IMR-90 (cell line): ENCODE data around the gene LYRM2. TPM values are rescaled to one million over a fixed set of nuclear protein-coding genes. Genes with fewer than 3 reads are reported as not detected.
A peak's percentile ranks its signal among the peaks of the same experiment; 100 is the strongest.

ENCODE experiments used
- ATAC-seq: fragments of 200-7000 bp; cut with Tn5 transposase; 2 replicates; pipeline ENCODE4 v1.9.1; 2020; ENCODE audit warnings: low read depth, mild to moderate bottlenecking, moderate library complexity
- BruUV-seq: library from RNA; stranded (reverse); fragments of 400-500 nt; replicated peaks from 2 replicates; lab custom pipeline; 2021; lab: Mats Ljungman, UMichigan
- CTCF ChIA-PET: fragments of 300-600 bp; formaldehyde crosslinking; extraction: SDS; loops from one replicate; lab custom pipeline; 2021; ENCODE audit warnings: antibody characterized with exemption; lab: Yijun Ruan, JAX
- POLR2A ChIA-PET: fragments of 300-600 bp; sonication (Branson Sonifier 250); formaldehyde crosslinking; loops from one replicate; lab custom pipeline; 2022; ENCODE audit warnings: antibody characterized with exemption; ENCODE audit not compliant: unreplicated experiment; lab: Charles Lee
- DNase-seq: peaks from one replicate; pipeline ENCODE4 v3.0.0; 2013
- H2AFZ ChIP-seq: replicated peaks from 2 replicates; pipeline ENCODE3; 2013; ENCODE audit warnings: low read length, mild to moderate bottlenecking; ENCODE audit not compliant: poor library complexity
- H2AK5ac ChIP-seq: 2 replicates; pipeline ENCODE4 v1.6.1; 2013; ENCODE audit warnings: low read depth, low read length, inconsistent platforms
- H2AK9ac ChIP-seq: replicated peaks from 2 replicates; pipeline ENCODE3; 2013; ENCODE audit warnings: mild to moderate bottlenecking, low read depth, low read length, moderate library complexity; ENCODE audit not compliant: poor library complexity
- H2BK120ac ChIP-seq: 2 replicates; pipeline ENCODE4 v1.6.1; 2013; ENCODE audit warnings: low read depth, low read length, inconsistent platforms
- H2BK15ac ChIP-seq: 3 replicates; pipeline ENCODE4 v1.6.1; 2013; ENCODE audit warnings: low read depth, low read length, inconsistent platforms
- H2BK20ac ChIP-seq: 2 replicates; pipeline ENCODE4 v1.6.1; 2013; ENCODE audit warnings: low read depth, mild to moderate bottlenecking, inconsistent platforms, low read length, moderate library complexity
- H2BK5ac ChIP-seq: 2 replicates; pipeline ENCODE4 v1.6.1; 2013; ENCODE audit warnings: mild to moderate bottlenecking, low read depth, low read length, inconsistent platforms; ENCODE audit not compliant: poor library complexity, severe bottlenecking
- H3K14ac ChIP-seq: replicated peaks from 2 replicates; pipeline ENCODE4 v1.6.1; 2013; ENCODE audit warnings: low read depth, low read length, inconsistent platforms
- H3K18ac ChIP-seq: 2 replicates; pipeline ENCODE4 v1.6.1; 2013; ENCODE audit warnings: low read depth, low read length, control low read depth
- H3K23ac ChIP-seq: 2 replicates; pipeline ENCODE4 v1.6.1; 2013; ENCODE audit warnings: low read depth, low read length, inconsistent platforms
- H3K27ac ChIP-seq: 2 replicates; pipeline ENCODE4 v1.5.1; 2013; ENCODE audit warnings: mild to moderate bottlenecking, control low read depth, low read length; ENCODE audit not compliant: insufficient read depth
- H3K27me3 ChIP-seq: 2 replicates; pipeline ENCODE4 v1.6.1; 2013; ENCODE audit warnings: low read length; ENCODE audit not compliant: control insufficient read depth, insufficient read depth
- H3K36me3 ChIP-seq: 2 replicates; pipeline ENCODE4 v1.6.1; 2013; ENCODE audit warnings: low read length, mixed read lengths; ENCODE audit not compliant: control insufficient read depth, insufficient read depth
- H3K4ac ChIP-seq: 2 replicates; pipeline ENCODE4 v1.6.1; 2013; ENCODE audit warnings: low read depth, low read length, inconsistent platforms
- H3K4me1 ChIP-seq: 2 replicates; pipeline ENCODE4 v1.6.1; 2013; ENCODE audit warnings: low read length, mixed read lengths; ENCODE audit not compliant: control insufficient read depth, insufficient read depth
- H3K4me2 ChIP-seq: 2 replicates; pipeline ENCODE4 v1.6.1; 2013; ENCODE audit warnings: low read depth, mild to moderate bottlenecking, control low read depth, low read length, moderate library complexity
- H3K4me3 ChIP-seq: 2 replicates; pipeline ENCODE4 v1.5.1; 2013; ENCODE audit warnings: low read depth, mild to moderate bottlenecking, control low read depth, low read length, moderate library complexity; ENCODE audit not compliant: insufficient read depth
- H3K56ac ChIP-seq: 2 replicates; pipeline ENCODE4 v1.6.1; 2013; ENCODE audit warnings: low read length, inconsistent platforms; ENCODE audit not compliant: insufficient read depth; ENCODE audit errors: extremely low read depth
- H3K79me1 ChIP-seq, 2 experiments: 2 replicates each; pipeline ENCODE4 v1.6.1; 2013; ENCODE audit warnings: low read length in 2 of 2, inconsistent platforms in 1 of 2, low read depth in 1 of 2
- H3K9ac ChIP-seq: 2 replicates; pipeline ENCODE4 v1.6.1; 2013; ENCODE audit warnings: low read depth, low read length, control low read depth
- H3K9me1 ChIP-seq: 2 replicates; pipeline ENCODE4 v1.6.1; 2013; ENCODE audit warnings: low read length, inconsistent platforms; ENCODE audit not compliant: insufficient read depth
- H3K9me3 ChIP-seq: 2 replicates; pipeline ENCODE4 v1.6.1; 2013; ENCODE audit warnings: low read length; ENCODE audit not compliant: control insufficient read depth, insufficient read depth
- H4K20me1 ChIP-seq: 2 replicates; pipeline ENCODE4 v1.6.1; 2013; ENCODE audit warnings: low read length, inconsistent platforms; ENCODE audit not compliant: insufficient read depth
- H4K5ac ChIP-seq: 2 replicates; pipeline ENCODE4 v1.6.1; 2013; ENCODE audit warnings: mild to moderate bottlenecking, low read depth, low read length, control low read depth
- H4K8ac ChIP-seq, 2 experiments: 2 replicates each; pipeline ENCODE4 v1.6.1; 2013; ENCODE audit warnings: low read depth in 2 of 2, low read length in 2 of 2, control low read depth in 1 of 2, inconsistent platforms in 1 of 2
- H4K91ac ChIP-seq: 2 replicates; pipeline ENCODE4 v1.6.1; 2013; ENCODE audit warnings: low read depth, low read length, inconsistent platforms; ENCODE audit not compliant: insufficient read depth
- BHLHE40 ChIP-seq: fragments of 150-350 bp; IDR thresholded peaks from 2 replicates; pipeline ENCODE4 v1.6.1; 2016; ENCODE audit warnings: mild to moderate bottlenecking, low read depth, low read length
- CEBPB ChIP-seq: IDR thresholded peaks from 2 replicates; pipeline ENCODE4 v1.6.1; 2012; ENCODE audit warnings: low read depth, low read length, improper control_type of control experiment
- CHD1 ChIP-seq: IDR thresholded peaks from 2 replicates; pipeline ENCODE4 v1.6.1; 2012; ENCODE audit warnings: low read depth, low read length, improper control_type of control experiment
- CTCF ChIP-seq: conservative IDR thresholded peaks from 2 replicates; pipeline ENCODE4 v1.5.1; 2012; ENCODE audit warnings: mild to moderate bottlenecking, low read depth, low read length, improper control_type of control experiment
- MAFK ChIP-seq: IDR thresholded peaks from 2 replicates; pipeline ENCODE4 v1.6.1; 2012; ENCODE audit warnings: low read depth, low read length, improper control_type of control experiment
- MAZ ChIP-seq: IDR thresholded peaks from 2 replicates; pipeline ENCODE4 v1.6.1; 2012; ENCODE audit warnings: low read depth, mild to moderate bottlenecking, low read length, improper control_type of control experiment, moderate library complexity, borderline replicate concordance
- NFE2L2 ChIP-seq: fragments of 150-350 bp; IDR thresholded peaks from 2 replicates; pipeline ENCODE4 v1.6.1; 2016; ENCODE audit warnings: low read depth, mild to moderate bottlenecking, low read length
- RAD21 ChIP-seq: IDR thresholded peaks from 2 replicates; pipeline ENCODE4 v1.6.1; 2012; ENCODE audit warnings: low read length, improper control_type of control experiment
- RCOR1 ChIP-seq: IDR thresholded peaks from 2 replicates; pipeline ENCODE4 v1.6.1; 2012; ENCODE audit warnings: mild to moderate bottlenecking, low read length, improper control_type of control experiment; ENCODE audit not compliant: insufficient replicate concordance
- RFX5 ChIP-seq: IDR thresholded peaks from 2 replicates; pipeline ENCODE4 v1.8.0; 2012; ENCODE audit warnings: low read depth, mild to moderate bottlenecking, low read length, moderate library complexity
- SMC3 ChIP-seq: fragments of 150-350 bp; IDR thresholded peaks from 2 replicates; pipeline ENCODE4 v1.6.1; 2016; ENCODE audit warnings: low read depth, mild to moderate bottlenecking, antibody characterized with exemption, low read length, moderate library complexity
- USF2 ChIP-seq: fragments of 150-350 bp; IDR thresholded peaks from 2 replicates; pipeline ENCODE4 v1.6.1; 2017; ENCODE audit warnings: mild to moderate bottlenecking, antibody characterized with exemption, low read length, low read depth
- WGBS, 2 experiments: methylation state at CpG; one replicate each; pipeline versions ENCODE4 v1.1.5 to v1.1.7; 2013; ENCODE audit warnings: missing lambda C conversion rate in 2 of 2; ENCODE audit not compliant: insufficient read length in 1 of 2; ENCODE audit errors: extremely low coverage in 2 of 2; 5-methylcytosine and 5-hydroxymethylcytosine counted together
- dilution Hi-C: fragments of 300-500 bp; cut with HindIII; formaldehyde crosslinking; loops from one replicate; pipeline ENCODE4 v1.14.3; 2018; ENCODE audit warnings: low sequenced_read_pairs; ENCODE audit not compliant: unreplicated experiment
- in situ Hi-C: fragments of 300-500 bp; cut with MboI; formaldehyde crosslinking; loops from 3 replicates; pipeline ENCODE4 v1.14.3; 2019; ENCODE audit warnings: low sequenced_read_pairs, inconsistent platforms, mixed read lengths
- intact Hi-C: fragments of 100-400 bp; cut with micrococcal nuclease; formaldehyde crosslinking; loops from 2 replicates; pipeline ENCODE4 v1.10.0; 2022
- polyA plus RNA-seq, 3 experiments: library from polyadenylated mRNA; depleted of rRNA; stranded (reverse); fragments of >200 nt; gene quantifications; 2 replicates each; pipeline ENCODE4 v1.2.3, GENCODE V29; 2012; ENCODE audit warnings: low replicate concordance in 1 of 3
- total RNA-seq: library from RNA; depleted of rRNA; stranded (reverse); fragments of >200 nt; gene quantifications from 2 replicates; pipeline ENCODE4 v1.2.3, GENCODE V29; 2012

Gene LYRM2
- total and polyA plus RNA-seq, 2 of the 4 experiments (the other 2 are of a cell fraction), result 14.0 to 24.0 TPM

- H3K9ac ChIP-seq, result no peak overlapping the region
- no peak overlapping the region for H4K91ac ChIP-seq
- H3K4ac ChIP-seq, result no peak overlapping the region
- H3K36me3 ChIP-seq, result no peaks in the 10 kb centered on the region
- H2AFZ ChIP-seq, result no peak overlapping the region
- intact Hi-C loops (loop anchor here (1.0 to 5.0 kb wide), 4 partner anchors 177 to 628 kb away; partner anchors contain the start of gene ANKRD6), dilution Hi-C loops (no loop called here), in situ Hi-C loops (loop anchor here (25.0 kb wide), 1 partner anchor 623 kb away; no protein-coding TSS in a partner anchor)
- H3K4me1 ChIP-seq, result no peaks in the 10 kb centered on the region
- H2AK9ac ChIP-seq, result no peak overlapping the region
- no peak overlapping the region for H2BK120ac ChIP-seq
- no peaks in the 10 kb centered on the region for H3K9me3 ChIP-seq
- CTCF ChIA-PET, result interaction anchor here (0.6 kb wide), 1 partner anchor 10 kb away, joined by 4 read pairs; no protein-coding TSS in a partner anchor
- H3K9me1 ChIP-seq, result no peaks in the 10 kb centered on the region
- peaks cover 2% of the 10 kb centered on the region; the same call in 1 of the 2 replicates for H3K27me3 ChIP-seq
- H3K79me1 ChIP-seq, result no peaks in the 10 kb centered on the region
- POLR2A ChIA-PET, result no interaction called here
- H4K8ac ChIP-seq, result no peak overlapping the region
- H2BK15ac ChIP-seq, result no peak overlapping the region
- no peak overlapping the region for H3K27ac ChIP-seq
- no peak overlapping the region for H3K56ac ChIP-seq
- no peak overlapping the region for H2AK5ac ChIP-seq
- H3K14ac ChIP-seq, result no peak overlapping the region
- no peak overlapping the region for H3K18ac ChIP-seq
- no peak overlapping the region for H3K4me3 ChIP-seq
- H2BK20ac ChIP-seq, result no peak overlapping the region
- no peak overlapping the region for H3K23ac ChIP-seq
- no peak for TF ChIP-seq MAFK
- TF ChIP-seq RCOR1, result no peak
- no peak for TF ChIP-seq BHLHE40
- TF ChIP-seq SMC3, result peak; percentile 58
- TF ChIP-seq MAZ, result no peak
- TF ChIP-seq CEBPB, result no peak
- no peak for TF ChIP-seq RFX5
- no peak for TF ChIP-seq NFE2L2
- peak; percentile 59 for TF ChIP-seq CTCF
- TF ChIP-seq CHD1, result no peak
- TF ChIP-seq RAD21, result peak; percentile 39
- no peak for TF ChIP-seq USF2
- BruUV-seq, result no TSS peak
- H4K5ac ChIP-seq, result no peak overlapping the region
- WGBS, 2 experiments, result no CpG with 5 or more reads among the region's 11 CpGs
- H3K4me2 ChIP-seq, result no peak overlapping the region
- H2BK5ac ChIP-seq, result no peak overlapping the region
- DNase-seq (peak; percentile 12), ATAC-seq (peak; percentile 70; the same call in 1 of the 2 replicates)
- no peaks in the 10 kb centered on the region for H4K20me1 ChIP-seq
Observed at GRCh38 chr6:89610149-89610642, 28.4 kb downstream of the LYRM2 start.
